ENCODE measurements around the gene ZNF398.
A peak's percentile ranks its signal among the peaks of the same experiment; 100 is the strongest.
"Not testable (repeated sequence)": the region's sequence is repeated elsewhere in the genome, so short reads cannot be mapped to it uniquely, and the experiment has no call there.

ZNF398 gene

GRCh38 chr7:149147072-149147751 is at the start of gene ZNF398:
Gene ZNF398, plus strand, starts transcription at chr7:149147453. Its CDS starts 290 bp downstream, at chr7:149147743.
- DNase-seq: peak; percentile 82

GRCh38 chr7:149099058-149099457 is 48.2 kb upstream of the ZNF398 start:
- DNase-seq: no peak

GRCh38 chr7:149100821-149101220 is 46.4 kb upstream of the ZNF398 start:
- no peak for DNase-seq

- no peak for DNase-seq
Observed at GRCh38 chr7:149102666-149103065, 44.6 kb upstream of the ZNF398 start.

GRCh38 chr7:149103424-149103823 is 43.8 kb upstream of the ZNF398 start:
- no peak for DNase-seq

GRCh38 chr7:149104214-149104613 is 43.0 kb upstream of the ZNF398 start:
- DNase-seq: no peak

- DNase-seq: no peak
Observed at GRCh38 chr7:149104749-149105148, 42.5 kb upstream of the ZNF398 start.

GRCh38 chr7:149109969-149110368 is 37.3 kb upstream of the ZNF398 start:
- no peak for DNase-seq

GRCh38 chr7:149125189-149125862 is 21.9 kb upstream of the ZNF398 start:
- DNase-seq: no peak

GRCh38 chr7:149125863-149126661 is 21.2 kb upstream of the ZNF398 start, which contains the start of gene ZNF425:
Gene ZNF425, minus strand, starts transcription at chr7:149126324. Its CDS starts 111 bp downstream, at chr7:149126213.
- peak; percentile 95 for DNase-seq

- DNase-seq: peak; percentile 73
Observed at GRCh38 chr7:149126662-149127266, 20.5 kb upstream of the ZNF398 start.

- no peak for DNase-seq
Observed at GRCh38 chr7:149130572-149131198, 16.6 kb upstream of the ZNF398 start.

- DNase-seq: no peak
Observed at GRCh38 chr7:149133028-149133710, 14.1 kb upstream of the ZNF398 start.

- DNase-seq: no peak
Observed at GRCh38 chr7:149136118-149136517, 11.1 kb upstream of the ZNF398 start.

GRCh38 chr7:149140831-149141230 is 6.4 kb upstream of the ZNF398 start:
- DNase-seq: no peak

- no peak for DNase-seq
Observed at GRCh38 chr7:149141893-149142292, 5.4 kb upstream of the ZNF398 start.

GRCh38 chr7:149144436-149144922 is 2.8 kb upstream of the ZNF398 start:
- DNase-seq: not testable (repeated sequence)

- no peak for DNase-seq
Observed at GRCh38 chr7:149145031-149145845, 2.0 kb upstream of the ZNF398 start.

GRCh38 chr7:149147752-149148653 is 750 bp downstream of the ZNF398 start:
- DNase-seq: peak; percentile 73

GRCh38 chr7:149150981-149151380 is 3.7 kb downstream of the ZNF398 start:
- DNase-seq: no peak
